WERI-Rb-1 (cell line): ENCODE measurements around the gene LILRB1.
"Not testable (repeated sequence)": the region's sequence is repeated elsewhere in the genome, so short reads cannot be mapped to it uniquely, and the experiment has no call there.

Source experiments
- DNase-seq: peaks from one replicate; pipeline ENCODE4 v3.0.0-alpha.2; 2020
- H3K27ac ChIP-seq: fragments of 250-450 bp; sonication (Bioruptor Pico); 2 replicates; pipeline ENCODE4 v1.5.1; 2020; ENCODE audit warnings: mild to moderate bottlenecking, moderate library complexity
- H3K27me3 ChIP-seq: fragments of 250-450 bp; sonication (Bioruptor Pico); 2 replicates; pipeline ENCODE4 v1.5.1; 2021; ENCODE audit warnings: mild to moderate bottlenecking, low read depth, moderate library complexity; ENCODE audit not compliant: insufficient read depth, severe bottlenecking
- H3K36me3 ChIP-seq: fragments of 250-450 bp; sonication (Bioruptor Pico); 2 replicates; pipeline ENCODE4 v1.5.1; 2020; ENCODE audit warnings: mild to moderate bottlenecking, moderate library complexity
- H3K4me3 ChIP-seq: 2 replicates; pipeline ENCODE4 v1.5.1; 2011; ENCODE audit warnings: low read depth, mild to moderate bottlenecking, control low read depth, low read length
- H3K9me3 ChIP-seq: fragments of 250-450 bp; sonication (Bioruptor Pico); 2 replicates; pipeline ENCODE4 v1.5.1; 2021; ENCODE audit warnings: mild to moderate bottlenecking, moderate library complexity; ENCODE audit not compliant: severe bottlenecking
- TF ChIP-seq, protein P1 (sequence below): IDR thresholded peaks from 2 replicates; pipeline ENCODE4 v1.5.1; 2011; ENCODE audit warnings: low read depth, mild to moderate bottlenecking, control low read depth, inconsistent platforms, low read length

The LILRB1 gene

DNA sequence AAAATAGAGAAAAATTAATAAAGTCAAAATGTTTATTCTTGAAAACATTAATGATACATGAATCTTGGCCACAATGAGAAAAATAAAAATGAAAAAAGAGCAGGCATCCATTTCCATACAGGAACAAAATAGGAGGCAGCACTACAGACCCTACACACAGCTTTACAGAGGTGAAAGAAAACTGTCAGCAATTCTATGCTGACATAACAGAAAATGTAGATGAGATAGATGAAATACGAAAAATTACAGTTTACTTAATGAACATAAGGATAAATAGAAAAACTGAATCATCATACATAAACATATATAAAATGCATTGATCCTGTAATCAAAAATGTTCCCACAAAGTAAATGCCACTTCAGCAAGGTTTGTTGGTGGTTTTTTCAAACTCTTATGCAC, 38.1 kb downstream of the LILRB1 start:
- Histone ChIP-seq H3K9me3 (no peaks in the 10 kb centered on the region), H3K27me3 (peaks cover 62% of the 10 kb centered on the region), H3K27ac (no peak overlapping the region), H3K36me3 (no peaks in the 10 kb centered on the region), H3K4me3 (no peak overlapping the region)
- no peak for DNase-seq
- TF ChIP-seq, protein P1, sequence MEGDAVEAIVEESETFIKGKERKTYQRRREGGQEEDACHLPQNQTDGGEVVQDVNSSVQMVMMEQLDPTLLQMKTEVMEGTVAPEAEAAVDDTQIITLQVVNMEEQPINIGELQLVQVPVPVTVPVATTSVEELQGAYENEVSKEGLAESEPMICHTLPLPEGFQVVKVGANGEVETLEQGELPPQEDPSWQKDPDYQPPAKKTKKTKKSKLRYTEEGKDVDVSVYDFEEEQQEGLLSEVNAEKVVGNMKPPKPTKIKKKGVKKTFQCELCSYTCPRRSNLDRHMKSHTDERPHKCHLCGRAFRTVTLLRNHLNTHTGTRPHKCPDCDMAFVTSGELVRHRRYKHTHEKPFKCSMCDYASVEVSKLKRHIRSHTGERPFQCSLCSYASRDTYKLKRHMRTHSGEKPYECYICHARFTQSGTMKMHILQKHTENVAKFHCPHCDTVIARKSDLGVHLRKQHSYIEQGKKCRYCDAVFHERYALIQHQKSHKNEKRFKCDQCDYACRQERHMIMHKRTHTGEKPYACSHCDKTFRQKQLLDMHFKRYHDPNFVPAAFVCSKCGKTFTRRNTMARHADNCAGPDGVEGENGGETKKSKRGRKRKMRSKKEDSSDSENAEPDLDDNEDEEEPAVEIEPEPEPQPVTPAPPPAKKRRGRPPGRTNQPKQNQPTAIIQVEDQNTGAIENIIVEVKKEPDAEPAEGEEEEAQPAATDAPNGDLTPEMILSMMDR: no peak

DNA sequence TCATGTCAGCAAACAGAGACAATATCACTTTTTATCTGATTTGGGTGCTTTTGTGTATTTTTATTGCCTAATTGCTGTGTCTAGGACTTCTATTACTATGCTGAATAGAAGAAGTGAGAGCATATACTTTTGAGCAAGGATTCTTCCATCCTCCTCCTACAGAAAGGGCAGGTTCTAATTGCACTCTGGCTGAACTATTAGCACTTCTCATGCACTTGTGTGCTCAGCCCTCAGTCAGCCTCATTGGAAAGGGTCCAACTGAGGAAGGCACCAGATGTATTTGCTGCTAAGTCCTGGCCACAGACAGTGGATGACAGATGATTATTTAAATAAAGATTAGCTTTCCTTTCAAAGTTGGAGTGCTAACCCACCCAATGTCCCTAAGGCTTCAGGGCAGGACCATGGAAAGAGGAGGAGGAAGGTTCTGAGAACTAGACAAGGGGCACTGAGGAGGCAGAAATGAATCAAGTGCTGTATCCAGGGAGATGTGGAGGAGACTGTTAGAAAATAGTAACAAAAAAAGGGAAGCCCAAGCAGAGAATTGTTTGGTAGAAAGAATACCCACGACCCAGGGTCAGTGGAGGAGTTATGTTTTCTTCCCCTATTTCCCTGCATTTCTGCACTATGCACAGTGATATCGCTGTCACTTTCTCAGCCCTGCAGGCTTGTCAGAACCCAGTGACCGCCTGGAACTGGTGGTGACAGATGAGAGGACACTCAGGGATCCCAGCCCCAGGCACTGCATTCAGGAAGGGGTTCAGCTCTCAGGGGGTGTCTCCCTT, 40.5 kb downstream of the LILRB1 start:
- TF ChIP-seq, protein P1: no peak
- Histone ChIP-seq H3K9me3 (no peaks in the 10 kb centered on the region), H3K36me3 (no peaks in the 10 kb centered on the region), H3K27ac (no peak overlapping the region), H3K4me3 (no peak overlapping the region), H3K27me3 (peaks cover 65% of the 10 kb centered on the region)
- DNase-seq: no peak

DNA sequence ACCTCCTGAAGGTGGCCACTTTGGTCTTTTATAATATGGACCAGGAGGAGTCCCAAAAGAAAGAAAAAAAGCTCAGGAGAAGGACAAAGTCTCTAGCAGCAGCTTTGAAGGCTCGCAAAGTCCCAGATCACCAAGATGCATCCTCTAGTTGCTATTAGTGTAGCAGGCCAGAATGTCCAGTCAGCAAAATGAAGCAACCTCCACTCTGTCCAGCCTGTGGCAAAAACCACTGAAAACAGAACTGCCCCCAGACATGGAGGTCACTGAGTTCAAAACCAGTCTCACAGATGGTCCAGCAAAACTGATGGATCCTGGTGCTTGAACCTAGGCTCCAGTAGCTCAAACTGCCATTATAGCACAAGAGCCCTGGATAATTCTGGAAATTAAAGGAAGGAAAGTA, 42.9 kb downstream of the LILRB1 start:
- H3K4me3 ChIP-seq: no peak overlapping the region
- no peaks in the 10 kb centered on the region for H3K36me3 ChIP-seq
- H3K27me3 ChIP-seq: peaks cover 74% of the 10 kb centered on the region
- H3K9me3 ChIP-seq: no peaks in the 10 kb centered on the region
- no peak for DNase-seq
- TF ChIP-seq, protein P1: no peak
- no peak overlapping the region for H3K27ac ChIP-seq

DNA sequence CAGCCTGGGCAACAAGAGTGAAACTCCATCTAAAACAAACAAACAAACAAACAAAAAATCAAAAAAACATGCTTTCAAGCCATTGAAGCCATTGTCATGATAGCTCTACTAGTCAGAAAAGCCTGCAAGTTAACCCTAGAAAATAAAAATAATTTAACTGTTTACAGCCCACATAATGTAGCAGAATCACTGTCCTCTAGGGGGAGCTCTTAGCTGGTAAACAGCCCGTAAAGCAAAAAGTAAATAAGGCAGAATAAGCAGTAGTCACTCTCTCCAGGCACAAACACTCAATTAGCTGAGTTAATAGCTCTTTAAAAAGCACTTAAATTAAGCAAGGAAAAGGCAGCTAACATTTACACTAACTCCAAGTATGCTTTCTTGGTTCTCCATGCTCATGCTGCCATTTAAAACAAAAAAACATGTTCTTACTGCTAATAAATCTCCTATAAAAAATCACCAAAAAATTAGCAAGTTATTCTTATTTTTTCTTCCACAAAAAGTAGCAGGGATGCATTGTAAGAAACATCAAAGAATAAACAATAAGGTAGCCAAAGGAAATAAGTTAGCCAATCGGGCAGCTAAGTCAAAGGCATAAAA, 43.8 kb downstream of the LILRB1 start:
- TF ChIP-seq, protein P1: peak; percentile 45; the same call in 1 of the 2 replicates
- Histone ChIP-seq H3K9me3 (no peaks in the 10 kb centered on the region), H3K36me3 (no peaks in the 10 kb centered on the region), H3K27ac (no peak overlapping the region), H3K27me3 (peaks cover 78% of the 10 kb centered on the region), H3K4me3 (no peak overlapping the region)
- DNase-seq: no peak

DNA sequence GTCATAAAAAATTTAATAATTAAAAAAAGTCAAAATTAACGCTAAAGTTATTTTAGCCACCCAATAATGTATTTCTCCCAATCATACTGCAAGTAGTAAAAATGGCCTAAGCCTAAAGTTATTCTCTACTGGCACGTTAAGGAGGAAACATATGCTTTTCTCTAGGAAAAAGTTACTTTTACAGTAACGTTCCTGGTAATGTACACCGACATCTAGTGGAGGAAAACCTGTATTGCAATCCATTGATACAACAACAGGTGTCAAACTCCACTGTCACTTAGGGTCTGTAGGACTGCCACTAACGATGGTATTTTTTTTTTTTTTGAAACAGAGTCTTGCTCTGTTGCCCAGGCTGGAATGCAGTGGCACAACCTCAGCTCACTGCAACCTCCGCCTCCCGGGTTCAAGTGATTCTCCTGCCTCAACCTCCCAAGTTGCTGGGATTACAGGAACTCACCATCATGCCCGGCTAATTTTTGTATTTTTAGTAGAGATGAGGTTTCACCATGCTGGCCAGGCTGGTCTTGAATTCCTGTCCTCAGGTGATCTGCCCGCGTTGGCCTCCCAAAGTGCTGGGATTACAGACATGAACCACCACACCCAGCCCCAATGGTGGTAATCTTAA, 46.0 kb downstream of the LILRB1 start:
- not testable (repeated sequence) for H3K27ac ChIP-seq, H3K4me3 ChIP-seq, H3K36me3 ChIP-seq, H3K9me3 ChIP-seq, DNase-seq
- TF ChIP-seq, protein P1: peak; percentile 49; the same call in 1 of the 2 replicates
- H3K27me3 ChIP-seq: peaks cover 62% of the 10 kb centered on the region
